Stimulated activated CD4-positive, alpha-beta T cell treated with anti-CD3 and anti-CD28 coated beads, Interleukin-2, amount 100 ng/mL, for 48 hours (primary cell): ENCODE data around the gene DNAJC17.
A peak's percentile ranks its signal among the peaks of the same experiment; 100 is the strongest.

Experiments used
- DNase-seq, 2 donors: peaks; one replicate each; pipeline ENCODE4 v3.0.0-alpha.2; 2020

DNAJC17 gene

GRCh38 chr15:40829115-40829514 lies 21.8 kb upstream of the DNAJC17 start:
- no peak for DNase-seq

- no peak for DNase-seq
Observed at GRCh38 chr15:40828447-40829036, 21.3 kb upstream of the DNAJC17 start, which contains the start of gene PPP1R14D. Gene PPP1R14D, minus strand, starts transcription at chr15:40828708. Its CDS starts 67 bp downstream, at chr15:40828641.

GRCh38 chr15:40826423-40827075 lies 19.3 kb upstream of the DNAJC17 start:
- no peak for DNase-seq

GRCh38 chr15:40825661-40826422 lies 18.6 kb upstream of the DNAJC17 start:
- no peak for DNase-seq

- no peak for DNase-seq
Observed at GRCh38 chr15:40823572-40824343, 16.5 kb upstream of the DNAJC17 start.

- DNase-seq, result no peak
Observed at GRCh38 chr15:40821195-40821594, 13.9 kb upstream of the DNAJC17 start.

GRCh38 chr15:40819048-40819447 lies 11.8 kb upstream of the DNAJC17 start:
- DNase-seq, result no peak

GRCh38 chr15:40815042-40815698 lies 7.9 kb upstream of the DNAJC17 start:
- DNase-seq, result no peak

GRCh38 chr15:40812721-40813425 lies 5.6 kb upstream of the DNAJC17 start:
- DNase-seq, result no peak

GRCh38 chr15:40808861-40809450 lies 1.7 kb upstream of the DNAJC17 start:
- no peak for DNase-seq

GRCh38 chr15:40807888-40808461 lies 702 bp upstream of the DNAJC17 start:
- no peak for DNase-seq

- no peak for DNase-seq
Observed at GRCh38 chr15:40806672-40807027, 623 bp downstream of the DNAJC17 start.

- DNase-seq, result no peak
Observed at GRCh38 chr15:40803688-40804087, 3.6 kb downstream of the DNAJC17 start.

GRCh38 chr15:40803076-40803475 lies 4.2 kb downstream of the DNAJC17 start:
- DNase-seq, result no peak

- DNase-seq, result no peak
Observed at GRCh38 chr15:40799523-40799922, 7.8 kb downstream of the DNAJC17 start.

- no peak for DNase-seq
Observed at GRCh38 chr15:40796512-40796911, 10.8 kb downstream of the DNAJC17 start.

- DNase-seq, result no peak
Observed at GRCh38 chr15:40796041-40796440, 11.2 kb downstream of the DNAJC17 start.

GRCh38 chr15:40793216-40793989 lies 13.9 kb downstream of the DNAJC17 start:
- DNase-seq, result peak; percentile 23 to 36

- DNase-seq, result no peak
Observed at GRCh38 chr15:40792394-40792793, 14.9 kb downstream of the DNAJC17 start.

- no peak for DNase-seq
Observed at GRCh38 chr15:40790718-40791117, 16.6 kb downstream of the DNAJC17 start.
